GM23338 (cell line): ENCODE data around the gene ZNF790. TPM values are rescaled to one million over a fixed set of nuclear protein-coding genes. Genes with fewer than 3 reads are reported as not detected.

Source experiments
- ATAC-seq: fragments of 200-7000 bp; cut with Tn5 transposase; 3 replicates; pipeline ENCODE4 v1.9.1; 2020
- DNase-seq: peaks from one replicate; pipeline ENCODE4 v3.0.0-alpha.2; 2015; ENCODE audit warnings: low spot score
- H2AFZ ChIP-seq: fragments of 200-600 bp; sonication (generic); 2 replicates; pipeline ENCODE4 v1.8.0; 2016; ENCODE audit warnings: antibody characterized with exemption, mild to moderate bottlenecking, moderate library complexity
- H3F3A ChIP-seq: fragments of 200-600 bp; sonication (generic); replicated peaks from 2 replicates; pipeline ENCODE4 v1.8.0; 2017; ENCODE audit warnings: antibody characterized with exemption, mixed run types, low read depth
- H3K27ac ChIP-seq: fragments of 200-600 bp; sonication (generic); 2 replicates; pipeline ENCODE4 v1.6.1; 2016; ENCODE audit warnings: low read depth
- H3K27me3 ChIP-seq: fragments of 200-600 bp; sonication (generic); 2 replicates; pipeline ENCODE4 v1.8.0; 2016; ENCODE audit warnings: mild to moderate bottlenecking, mixed run types, moderate library complexity; ENCODE audit not compliant: insufficient read depth
- H3K36me3 ChIP-seq: fragments of 200-600 bp; sonication (generic); 2 replicates; pipeline ENCODE4 v1.8.0; 2016; ENCODE audit warnings: mild to moderate bottlenecking; ENCODE audit not compliant: insufficient read depth
- H3K4me1 ChIP-seq: fragments of 200-600 bp; sonication (generic); 2 replicates; pipeline ENCODE4 v1.8.0; 2016; ENCODE audit warnings: mild to moderate bottlenecking, moderate library complexity; ENCODE audit not compliant: insufficient read depth
- H3K4me2 ChIP-seq: fragments of 200-600 bp; sonication (generic); 2 replicates; pipeline ENCODE4 v1.7.1; 2017; ENCODE audit warnings: mixed run types
- H3K4me3 ChIP-seq: fragments of 200-600 bp; sonication (generic); 2 replicates; pipeline ENCODE4 v1.6.1; 2016; ENCODE audit warnings: mixed run types
- H3K79me2 ChIP-seq: fragments of 200-600 bp; sonication (generic); replicated peaks from 2 replicates; pipeline ENCODE4 v1.8.0; 2017; ENCODE audit warnings: mild to moderate bottlenecking; ENCODE audit not compliant: insufficient read depth
- H3K9me2 ChIP-seq: fragments of 200-600 bp; sonication (generic); 2 replicates; pipeline ENCODE4 v1.8.0; 2017; ENCODE audit not compliant: insufficient read depth
- H4K20me1 ChIP-seq: fragments of 200-600 bp; sonication (generic); replicated peaks from 2 replicates; pipeline ENCODE4 v1.8.0; 2017; ENCODE audit warnings: mild to moderate bottlenecking; ENCODE audit not compliant: insufficient read depth
- H3K27ac Mint-ChIP-seq: 2 replicates; pipeline ENCODE4 v1.8.0; 2020; ENCODE audit warnings: inconsistent platforms, mild to moderate bottlenecking, moderate library complexity, mixed read lengths
- H3K27me3 Mint-ChIP-seq: 3 replicates; pipeline ENCODE4 v1.8.0; 2022; ENCODE audit warnings: low read depth, mild to moderate bottlenecking, moderate library complexity, mixed read lengths, inconsistent platforms; ENCODE audit not compliant: insufficient read depth, poor library complexity
- H3K36me3 Mint-ChIP-seq: 3 replicates; pipeline ENCODE4 v1.8.0; 2021; ENCODE audit warnings: low read depth, mild to moderate bottlenecking, inconsistent platforms, moderate library complexity, mixed read lengths
- H3K4me1 Mint-ChIP-seq: 3 replicates; pipeline ENCODE4 v1.8.0; 2020; ENCODE audit warnings: mild to moderate bottlenecking, inconsistent platforms, mixed read lengths
- H3K4me3 Mint-ChIP-seq: 3 replicates; pipeline ENCODE4 v1.8.0; 2021; ENCODE audit warnings: moderate library complexity, mild to moderate bottlenecking, inconsistent platforms, mixed read lengths
- H3K9me3 Mint-ChIP-seq: 3 replicates; pipeline ENCODE4 v1.8.0; 2020; ENCODE audit warnings: moderate library complexity, mild to moderate bottlenecking, inconsistent platforms, mixed read lengths
- CREB1 ChIP-seq: fragments of 250-450 bp; sonication (Bioruptor Pico); IDR thresholded peaks from 2 replicates; pipeline ENCODE4 v1.5.0; 2020; ENCODE audit warnings: low read depth, mild to moderate bottlenecking, moderate library complexity
- EZH2 ChIP-seq: fragments of 200-600 bp; sonication (generic); IDR thresholded peaks from one replicate; pipeline ENCODE4 v1.8.0; 2017; ENCODE audit warnings: antibody characterized with exemption, mild to moderate bottlenecking, low read depth; ENCODE audit not compliant: unreplicated experiment
- EZH2phosphoT487 ChIP-seq: fragments of 200-600 bp; sonication (generic); IDR thresholded peaks from one replicate; pipeline ENCODE4 v1.8.1; 2018; ENCODE audit warnings: antibody characterized with exemption; ENCODE audit not compliant: unreplicated experiment
- JUNB ChIP-seq: IDR thresholded peaks from one replicate; pipeline ENCODE4 v1.6.1; 2016; ENCODE audit warnings: antibody characterized with exemption; ENCODE audit not compliant: unreplicated experiment
- NANOG ChIP-seq: IDR thresholded peaks from 2 replicates; pipeline ENCODE4 v1.6.1; 2016; ENCODE audit warnings: antibody characterized with exemption, borderline replicate concordance
- POLR2AphosphoS5 ChIP-seq: IDR thresholded peaks from 2 replicates; pipeline ENCODE4 v1.6.1; 2016; ENCODE audit warnings: antibody characterized with exemption, low read depth
- REST ChIP-seq: IDR thresholded peaks from one replicate; pipeline ENCODE4 v1.6.1; 2018; ENCODE audit warnings: antibody characterized with exemption; ENCODE audit not compliant: unreplicated experiment
- STAT1 ChIP-seq: IDR thresholded peaks from one replicate; pipeline ENCODE4 v1.6.1; 2016; ENCODE audit warnings: antibody characterized with exemption; ENCODE audit not compliant: unreplicated experiment
- ZNF114 ChIP-seq: fragments of 250-450 bp; sonication (Bioruptor Pico); IDR thresholded peaks from 2 replicates; pipeline ENCODE4 v1.5.0; 2020; ENCODE audit warnings: mild to moderate bottlenecking, moderate library complexity
- ZNF331 ChIP-seq: fragments of 250-450 bp; sonication (Bioruptor Pico); IDR thresholded peaks from 2 replicates; pipeline ENCODE4 v1.5.0; 2020; ENCODE audit warnings: low read depth, mild to moderate bottlenecking, moderate library complexity
- polyA plus RNA-seq: library from polyadenylated mRNA; unstranded; fragments of >200 nt; fragmentation: Nextera tagmentation; extraction: Ambion mirVana; gene quantifications from 2 replicates; pipeline ENCODE4 v1.2.1, GENCODE V29; 2016
- total RNA-seq: library from RNA; depleted of rRNA; stranded (reverse); fragments of >200 nt; shearing (Covaris generic); gene quantifications from 2 replicates; pipeline ENCODE4 v1.2.3, GENCODE V29; 2014
- TF ChIP-seq, protein P1 (sequence below), 2 experiments: fragments of 200-600 bp in 1 of 2; sonication (generic) in 1 of 2; conservative IDR thresholded peaks; 2 replicates each; pipeline versions ENCODE4 v1.5.1 to v1.6.1; 2016 to 2017; ENCODE audit warnings: antibody characterized with exemption in 2 of 2, low read depth in 2 of 2, mild to moderate bottlenecking in 2 of 2, moderate library complexity in 1 of 2
- TF ChIP-seq, protein P2 (sequence below): IDR thresholded peaks from 2 replicates; pipeline ENCODE4 v1.6.1; 2016; ENCODE audit warnings: antibody characterized with exemption
- TF ChIP-seq, protein P3 (sequence below): fragments of 250-450 bp; sonication (Bioruptor Pico); IDR thresholded peaks from 2 replicates; pipeline ENCODE4 v1.5.0; 2020; ENCODE audit warnings: mild to moderate bottlenecking, moderate library complexity

Gene ZNF790
- total and polyA plus RNA-seq, 2 experiments from 2014 or later, result 5.4 to 5.9 TPM

DNA sequence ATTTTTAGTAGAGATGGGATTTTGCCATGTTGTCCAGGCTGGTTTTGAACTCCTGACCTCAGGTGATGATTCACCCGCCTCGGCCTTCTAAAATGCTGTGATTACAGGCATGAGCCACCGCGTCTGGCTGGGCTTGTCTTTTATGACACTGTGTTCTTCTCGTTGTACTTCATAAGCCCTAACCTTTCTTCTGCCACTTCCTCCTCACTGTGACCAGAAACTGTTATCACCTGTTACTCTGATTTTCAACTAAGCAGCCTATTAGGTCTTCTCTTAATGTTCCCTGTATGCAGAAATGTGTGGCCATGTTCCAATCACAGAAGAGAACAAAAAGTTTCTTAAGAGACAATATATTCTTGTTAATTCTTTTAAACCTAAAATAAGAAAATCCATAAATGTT, 16.4 kb downstream of the ZNF790 start:
- H3K4me1 Mint-ChIP-seq, result no peaks in the 10 kb centered on the region
- Histone ChIP-seq H3K36me3 (peaks cover 65% of the 10 kb centered on the region), H3K79me2 (peaks cover 11% of the 10 kb centered on the region; the same call in 1 of the 2 replicates), H3F3A (no peaks in the 10 kb centered on the region), H3K4me3 (no peak overlapping the region), H2AFZ (no peak overlapping the region), H3K27ac (no peak overlapping the region), H4K20me1 (no peaks in the 10 kb centered on the region), H3K4me2 (no peak overlapping the region), H3K4me1 (no peaks in the 10 kb centered on the region), H3K27me3 (no peaks in the 10 kb centered on the region), H3K9me2 (no peaks in the 10 kb centered on the region)
- H3K27me3 Mint-ChIP-seq, result peaks cover 4% of the 10 kb centered on the region
- H3K36me3 Mint-ChIP-seq, result peaks cover 100% of the 10 kb centered on the region
- H3K27ac Mint-ChIP-seq, result no peak overlapping the region
- TF ChIP-seq, protein P1, sequence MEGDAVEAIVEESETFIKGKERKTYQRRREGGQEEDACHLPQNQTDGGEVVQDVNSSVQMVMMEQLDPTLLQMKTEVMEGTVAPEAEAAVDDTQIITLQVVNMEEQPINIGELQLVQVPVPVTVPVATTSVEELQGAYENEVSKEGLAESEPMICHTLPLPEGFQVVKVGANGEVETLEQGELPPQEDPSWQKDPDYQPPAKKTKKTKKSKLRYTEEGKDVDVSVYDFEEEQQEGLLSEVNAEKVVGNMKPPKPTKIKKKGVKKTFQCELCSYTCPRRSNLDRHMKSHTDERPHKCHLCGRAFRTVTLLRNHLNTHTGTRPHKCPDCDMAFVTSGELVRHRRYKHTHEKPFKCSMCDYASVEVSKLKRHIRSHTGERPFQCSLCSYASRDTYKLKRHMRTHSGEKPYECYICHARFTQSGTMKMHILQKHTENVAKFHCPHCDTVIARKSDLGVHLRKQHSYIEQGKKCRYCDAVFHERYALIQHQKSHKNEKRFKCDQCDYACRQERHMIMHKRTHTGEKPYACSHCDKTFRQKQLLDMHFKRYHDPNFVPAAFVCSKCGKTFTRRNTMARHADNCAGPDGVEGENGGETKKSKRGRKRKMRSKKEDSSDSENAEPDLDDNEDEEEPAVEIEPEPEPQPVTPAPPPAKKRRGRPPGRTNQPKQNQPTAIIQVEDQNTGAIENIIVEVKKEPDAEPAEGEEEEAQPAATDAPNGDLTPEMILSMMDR (conservative IDR thresholded peaks at IDR 0.05; ENCODE audit: low read depth in 2 of 2), result no peak
- TF ChIP-seq, protein P2, sequence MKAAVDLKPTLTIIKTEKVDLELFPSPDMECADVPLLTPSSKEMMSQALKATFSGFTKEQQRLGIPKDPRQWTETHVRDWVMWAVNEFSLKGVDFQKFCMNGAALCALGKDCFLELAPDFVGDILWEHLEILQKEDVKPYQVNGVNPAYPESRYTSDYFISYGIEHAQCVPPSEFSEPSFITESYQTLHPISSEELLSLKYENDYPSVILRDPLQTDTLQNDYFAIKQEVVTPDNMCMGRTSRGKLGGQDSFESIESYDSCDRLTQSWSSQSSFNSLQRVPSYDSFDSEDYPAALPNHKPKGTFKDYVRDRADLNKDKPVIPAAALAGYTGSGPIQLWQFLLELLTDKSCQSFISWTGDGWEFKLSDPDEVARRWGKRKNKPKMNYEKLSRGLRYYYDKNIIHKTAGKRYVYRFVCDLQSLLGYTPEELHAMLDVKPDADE, result no peak
- TF ChIP-seq CREB1 (CRISPR knock-in tag), result no peak
- no peak for TF ChIP-seq ZNF114 (CRISPR knock-in tag)
- TF ChIP-seq ZNF331 (CRISPR knock-in tag), result no peak
- no peak for TF ChIP-seq REST
- no peak for TF ChIP-seq NANOG
- TF ChIP-seq STAT1, result no peak
- TF ChIP-seq JUNB, result no peak
- TF ChIP-seq POLR2AphosphoS5, result no peak
- TF ChIP-seq EZH2, result no peak
- TF ChIP-seq EZH2phosphoT487, result no peak
- TF ChIP-seq, protein P3, sequence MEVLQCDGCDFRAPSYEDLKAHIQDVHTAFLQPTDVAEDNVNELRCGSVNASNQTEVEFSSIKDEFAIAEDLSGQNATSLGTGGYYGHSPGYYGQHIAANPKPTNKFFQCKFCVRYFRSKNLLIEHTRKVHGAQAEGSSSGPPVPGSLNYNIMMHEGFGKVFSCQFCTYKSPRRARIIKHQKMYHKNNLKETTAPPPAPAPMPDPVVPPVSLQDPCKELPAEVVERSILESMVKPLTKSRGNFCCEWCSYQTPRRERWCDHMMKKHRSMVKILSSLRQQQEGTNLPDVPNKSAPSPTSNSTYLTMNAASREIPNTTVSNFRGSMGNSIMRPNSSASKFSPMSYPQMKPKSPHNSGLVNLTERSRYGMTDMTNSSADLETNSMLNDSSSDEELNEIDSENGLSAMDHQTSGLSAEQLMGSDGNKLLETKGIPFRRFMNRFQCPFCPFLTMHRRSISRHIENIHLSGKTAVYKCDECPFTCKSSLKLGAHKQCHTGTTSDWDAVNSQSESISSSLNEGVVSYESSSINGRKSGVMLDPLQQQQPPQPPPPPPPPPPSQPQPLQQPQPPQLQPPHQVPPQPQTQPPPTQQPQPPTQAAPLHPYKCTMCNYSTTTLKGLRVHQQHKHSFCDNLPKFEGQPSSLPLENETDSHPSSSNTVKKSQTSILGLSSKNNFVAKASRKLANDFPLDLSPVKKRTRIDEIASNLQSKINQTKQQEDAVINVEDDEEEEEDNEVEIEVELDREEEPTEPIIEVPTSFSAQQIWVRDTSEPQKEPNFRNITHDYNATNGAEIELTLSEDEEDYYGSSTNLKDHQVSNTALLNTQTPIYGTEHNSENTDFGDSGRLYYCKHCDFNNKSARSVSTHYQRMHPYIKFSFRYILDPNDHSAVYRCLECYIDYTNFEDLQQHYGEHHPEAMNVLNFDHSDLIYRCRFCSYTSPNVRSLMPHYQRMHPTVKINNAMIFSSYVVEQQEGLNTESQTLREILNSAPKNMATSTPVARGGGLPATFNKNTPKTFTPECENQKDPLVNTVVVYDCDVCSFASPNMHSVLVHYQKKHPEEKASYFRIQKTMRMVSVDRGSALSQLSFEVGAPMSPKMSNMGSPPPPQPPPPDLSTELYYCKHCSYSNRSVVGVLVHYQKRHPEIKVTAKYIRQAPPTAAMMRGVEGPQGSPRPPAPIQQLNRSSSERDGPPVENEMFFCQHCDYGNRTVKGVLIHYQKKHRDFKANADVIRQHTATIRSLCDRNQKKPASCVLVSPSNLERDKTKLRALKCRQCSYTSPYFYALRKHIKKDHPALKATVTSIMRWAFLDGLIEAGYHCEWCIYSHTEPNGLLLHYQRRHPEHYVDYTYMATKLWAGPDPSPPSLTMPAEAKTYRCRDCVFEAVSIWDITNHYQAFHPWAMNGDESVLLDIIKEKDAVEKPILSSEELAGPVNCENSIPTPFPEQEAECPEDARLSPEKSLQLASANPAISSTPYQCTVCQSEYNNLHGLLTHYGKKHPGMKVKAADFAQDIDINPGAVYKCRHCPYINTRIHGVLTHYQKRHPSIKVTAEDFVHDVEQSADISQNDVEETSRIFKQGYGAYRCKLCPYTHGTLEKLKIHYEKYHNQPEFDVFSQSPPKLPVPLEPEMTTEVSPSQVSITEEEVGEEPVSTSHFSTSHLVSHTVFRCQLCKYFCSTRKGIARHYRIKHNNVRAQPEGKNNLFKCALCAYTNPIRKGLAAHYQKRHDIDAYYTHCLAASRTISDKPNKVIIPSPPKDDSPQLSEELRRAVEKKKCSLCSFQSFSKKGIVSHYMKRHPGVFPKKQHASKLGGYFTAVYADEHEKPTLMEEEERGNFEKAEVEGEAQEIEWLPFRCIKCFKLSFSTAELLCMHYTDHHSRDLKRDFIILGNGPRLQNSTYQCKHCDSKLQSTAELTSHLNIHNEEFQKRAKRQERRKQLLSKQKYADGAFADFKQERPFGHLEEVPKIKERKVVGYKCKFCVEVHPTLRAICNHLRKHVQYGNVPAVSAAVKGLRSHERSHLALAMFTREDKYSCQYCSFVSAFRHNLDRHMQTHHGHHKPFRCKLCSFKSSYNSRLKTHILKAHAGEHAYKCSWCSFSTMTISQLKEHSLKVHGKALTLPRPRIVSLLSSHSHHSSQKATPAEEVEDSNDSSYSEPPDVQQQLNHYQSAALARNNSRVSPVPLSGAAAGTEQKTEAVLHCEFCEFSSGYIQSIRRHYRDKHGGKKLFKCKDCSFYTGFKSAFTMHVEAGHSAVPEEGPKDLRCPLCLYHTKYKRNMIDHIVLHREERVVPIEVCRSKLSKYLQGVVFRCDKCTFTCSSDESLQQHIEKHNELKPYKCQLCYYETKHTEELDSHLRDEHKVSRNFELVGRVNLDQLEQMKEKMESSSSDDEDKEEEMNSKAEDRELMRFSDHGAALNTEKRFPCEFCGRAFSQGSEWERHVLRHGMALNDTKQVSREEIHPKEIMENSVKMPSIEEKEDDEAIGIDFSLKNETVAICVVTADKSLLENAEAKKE (CRISPR knock-in tag), result no peak
- DNase-seq (no peak), ATAC-seq (no peak)
- H3K9me3 Mint-ChIP-seq, result peaks cover 97% of the 10 kb centered on the region
- H3K4me3 Mint-ChIP-seq, result no peak overlapping the region
